Spleen (tissue), 7 donors: Measurements from ENCODE around the gene MUCL3.

Source experiments
- CTCF ChIP-seq, 11 experiments: fragments of 200-600 bp in 7 of 11; fragments of 450-650 bp in 4 of 11; sonication (generic) in 4 of 11; IDR thresholded peaks in 8 of 11; conservative IDR thresholded peaks in 3 of 11; 1 replicate in 7 of 11; 2 replicates in 4 of 11; pipeline versions ENCODE4 v1.4.0 to v1.8.0; 2016 to 2021; ENCODE audit warnings: antibody characterized with exemption in 11 of 11, inconsistent platforms in 4 of 11, mild to moderate bottlenecking in 1 of 11
- POLR2AphosphoS5 ChIP-seq, 3 donors: sonication (generic); formaldehyde crosslinking; IDR thresholded peaks; one replicate each; pipeline ENCODE4 v1.5.1; 2017; ENCODE audit warnings: antibody characterized with exemption in 3 of 3
- donor health status: DM: no; HTN: no; CAD: no; lungs with moderate emphysema.
- donor health status: DM: no; HTN: no; CAD: no.
- donor health status: DM: no; HTN: no; CAD: no.

- TF ChIP-seq CTCF (IDR thresholded peaks at IDR 0.05 in 8 of 11, conservative IDR thresholded peaks at IDR 0.05 in 3 of 11): no peak
- no peak for TF ChIP-seq POLR2AphosphoS5 (IDR thresholded peaks at IDR 0.05)
Measured at GRCh38 chr6:30940361-30940986, at the start of gene MUCL3.
